ENCODE results near the gene OVCA2. TPM values are rescaled to one million over a fixed set of nuclear protein-coding genes. Genes with fewer than 3 reads are reported as not detected.

The OVCA2 gene
- total and polyA plus RNA-seq, 2 donors from 2014 or later: 22.9 to 63.6 TPM

DNA sequence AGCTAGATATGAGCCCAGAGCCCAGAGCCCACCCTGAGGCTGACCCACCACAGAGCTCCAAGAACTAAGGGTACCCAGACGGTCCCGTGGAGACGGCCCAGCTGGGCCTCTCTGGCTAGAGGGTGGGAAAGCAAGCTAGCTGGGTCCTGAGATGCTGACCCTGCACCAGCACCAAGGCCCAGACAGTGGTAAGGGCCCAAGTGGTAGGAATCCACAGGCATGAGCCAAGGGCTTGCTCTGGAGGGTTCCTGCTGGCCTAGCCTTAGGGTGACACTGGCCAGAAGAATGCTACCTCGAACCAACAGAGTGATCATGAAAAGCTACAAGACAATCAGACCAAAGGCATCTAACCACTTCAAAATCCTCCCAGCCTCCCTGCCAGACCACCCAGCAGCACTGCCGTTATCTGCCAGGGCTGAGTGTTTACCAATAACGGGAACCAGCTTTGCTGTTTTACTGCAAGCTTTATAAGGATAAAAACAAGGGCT is 26.3 kb downstream of the OVCA2 start:
- Histone ChIP-seq H3K36me3 (ENCODE audit: control insufficient read depth in 2 of 3, insufficient read depth in 3 of 3, low read length in 3 of 3) (peaks cover 0 to 6% (median 0%) of the 10 kb centered on the region in 3 donors), H3K9me3 (ENCODE audit: control insufficient read depth in 2 of 3, insufficient read depth in 1 of 3, low read length in 3 of 3) (no peaks in the 10 kb centered on the region), H3K9ac (ENCODE audit: low read length in 3 of 3) (no peak overlapping the region), H3K27ac (ENCODE audit: low read depth in 2 of 2, low read length in 2 of 2) (peak overlapping the region; percentile 60 to 71), H3K4me1 (ENCODE audit: control insufficient read depth in 2 of 3, insufficient read depth in 2 of 3, low read depth in 1 of 3, low read length in 3 of 3) (peaks cover 0 to 18% (median 7%) of the 10 kb centered on the region in 3 donors), H3K4me3 (ENCODE audit: low read length in 3 of 3) (no peak overlapping the region), H3K27me3 (ENCODE audit: control insufficient read depth, insufficient read depth, low read length) (no peaks in the 10 kb centered on the region)
- DNase-seq (peak in 2 of 5 donors; percentile 25 to 44), FAIRE-seq (no peak)
- TF ChIP-seq, protein P1, sequence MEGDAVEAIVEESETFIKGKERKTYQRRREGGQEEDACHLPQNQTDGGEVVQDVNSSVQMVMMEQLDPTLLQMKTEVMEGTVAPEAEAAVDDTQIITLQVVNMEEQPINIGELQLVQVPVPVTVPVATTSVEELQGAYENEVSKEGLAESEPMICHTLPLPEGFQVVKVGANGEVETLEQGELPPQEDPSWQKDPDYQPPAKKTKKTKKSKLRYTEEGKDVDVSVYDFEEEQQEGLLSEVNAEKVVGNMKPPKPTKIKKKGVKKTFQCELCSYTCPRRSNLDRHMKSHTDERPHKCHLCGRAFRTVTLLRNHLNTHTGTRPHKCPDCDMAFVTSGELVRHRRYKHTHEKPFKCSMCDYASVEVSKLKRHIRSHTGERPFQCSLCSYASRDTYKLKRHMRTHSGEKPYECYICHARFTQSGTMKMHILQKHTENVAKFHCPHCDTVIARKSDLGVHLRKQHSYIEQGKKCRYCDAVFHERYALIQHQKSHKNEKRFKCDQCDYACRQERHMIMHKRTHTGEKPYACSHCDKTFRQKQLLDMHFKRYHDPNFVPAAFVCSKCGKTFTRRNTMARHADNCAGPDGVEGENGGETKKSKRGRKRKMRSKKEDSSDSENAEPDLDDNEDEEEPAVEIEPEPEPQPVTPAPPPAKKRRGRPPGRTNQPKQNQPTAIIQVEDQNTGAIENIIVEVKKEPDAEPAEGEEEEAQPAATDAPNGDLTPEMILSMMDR (IDR thresholded peaks at IDR 0.05; ENCODE audit: borderline replicate concordance, extremely low read depth, insufficient read depth): no peak
- intact Hi-C loops (cut with DNase I): no loop called here

DNA sequence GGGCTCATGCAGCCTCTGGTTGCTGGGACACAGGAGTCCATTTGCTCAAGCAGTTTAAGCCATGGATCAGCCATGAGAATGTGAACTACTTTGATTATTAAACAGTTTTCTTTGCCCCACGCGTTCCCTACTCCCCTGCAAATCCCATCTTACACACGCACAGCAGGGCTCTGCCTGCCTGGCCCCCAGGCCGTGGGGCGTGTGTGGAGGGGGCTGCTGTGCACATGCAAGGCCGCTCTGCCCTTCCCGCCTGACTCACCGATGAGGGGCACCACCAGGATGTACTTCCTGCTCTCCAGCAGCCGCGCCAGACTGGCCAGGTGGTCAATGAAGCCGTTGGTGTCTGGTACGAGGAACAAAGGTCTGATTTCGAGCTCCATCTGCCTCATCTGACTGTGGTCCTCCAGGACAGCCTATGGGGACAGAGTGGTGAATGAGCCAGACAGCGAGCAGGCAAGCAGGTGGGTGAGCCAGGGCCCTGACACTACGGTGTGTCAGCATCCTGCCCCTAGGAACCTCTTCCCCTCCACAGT is 26.8 kb downstream of the OVCA2 start:
- DNase-seq: peak in 4 of 5 donors; percentile 8 to 79 (median 31)
- H3K27ac ChIP-seq (ENCODE audit: low read depth in 2 of 2, low read length in 2 of 2): no peak overlapping the region
- intact Hi-C loops (cut with DNase I): no loop called here
- no peak for FAIRE-seq
- peaks cover 0 to 18% (median 7%) of the 10 kb centered on the region in 3 donors for H3K4me1 ChIP-seq (ENCODE audit: control insufficient read depth in 2 of 3, insufficient read depth in 2 of 3, low read depth in 1 of 3, low read length in 3 of 3)
- no peaks in the 10 kb centered on the region for H3K27me3 ChIP-seq (ENCODE audit: control insufficient read depth, insufficient read depth, low read length)
- H3K9ac ChIP-seq (ENCODE audit: low read length in 3 of 3): no peak overlapping the region
- TF ChIP-seq, protein P1 (IDR thresholded peaks at IDR 0.05; ENCODE audit: borderline replicate concordance, extremely low read depth, insufficient read depth): no peak
- H3K4me3 ChIP-seq (ENCODE audit: low read length in 3 of 3): no peak overlapping the region
- no peaks in the 10 kb centered on the region for H3K9me3 ChIP-seq (ENCODE audit: control insufficient read depth in 2 of 3, insufficient read depth in 1 of 3, low read length in 3 of 3)
- peaks cover 0 to 6% (median 0%) of the 10 kb centered on the region in 3 donors for H3K36me3 ChIP-seq (ENCODE audit: control insufficient read depth in 2 of 3, insufficient read depth in 3 of 3, low read length in 3 of 3)

DNA sequence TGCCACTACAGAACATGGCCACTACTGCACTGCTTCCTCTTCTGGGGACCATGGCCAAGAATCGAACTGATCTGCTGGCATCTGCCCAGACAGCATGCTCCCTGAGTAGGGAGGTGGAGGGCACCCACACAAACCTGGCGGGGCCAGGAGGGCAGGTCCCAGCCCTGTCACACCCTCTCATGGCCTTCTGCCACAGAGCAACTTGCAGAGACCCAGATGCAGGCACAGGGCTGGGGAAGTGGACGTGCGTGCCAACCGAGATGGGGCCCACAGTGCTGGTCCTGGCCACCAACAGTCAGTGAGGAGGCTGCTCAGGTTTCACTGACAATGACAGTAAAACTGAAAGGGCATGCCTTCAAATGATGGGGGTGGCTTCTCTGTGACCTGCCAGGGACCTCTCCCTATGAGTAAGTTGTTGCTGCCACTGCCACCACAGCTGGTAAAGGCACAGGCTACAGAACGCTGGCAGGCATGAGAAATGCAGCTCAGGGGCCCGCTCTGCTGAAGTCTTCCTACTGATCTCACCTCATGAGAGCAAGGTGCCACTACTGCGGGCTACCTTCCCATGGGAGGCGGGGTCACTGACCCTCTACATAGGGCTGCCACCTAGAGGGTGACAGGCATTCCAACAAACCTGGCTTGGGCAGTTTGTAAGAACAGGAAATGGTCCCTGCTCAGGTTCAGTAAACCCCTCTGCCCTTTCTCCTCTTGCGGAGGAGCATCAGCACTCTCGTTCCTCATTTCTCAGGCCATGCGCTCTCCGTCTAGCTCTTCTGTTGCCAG is 28.6 kb downstream of the OVCA2 start:
- H3K27me3 ChIP-seq (ENCODE audit: control insufficient read depth, insufficient read depth, low read length): no peaks in the 10 kb centered on the region
- intact Hi-C loops (cut with DNase I): no loop called here

More for the DNA sequence above, 28.6 kb downstream of the OVCA2 start:
- Histone ChIP-seq H3K4me1 (ENCODE audit: control insufficient read depth in 2 of 3, insufficient read depth in 2 of 3, low read depth in 1 of 3, low read length in 3 of 3) (peaks cover 0 to 16% (median 7%) of the 10 kb centered on the region in 3 donors), H3K9me3 (ENCODE audit: control insufficient read depth in 2 of 3, insufficient read depth in 1 of 3, low read length in 3 of 3) (no peaks in the 10 kb centered on the region), H3K4me3 (ENCODE audit: low read length in 3 of 3) (no peak overlapping the region), H3K27ac (ENCODE audit: low read depth in 2 of 2, low read length in 2 of 2) (peak overlapping the region; percentile 83 to 90), H3K9ac (ENCODE audit: low read length in 3 of 3) (peak overlapping the region in 1 of 3 donors; percentile 23), H3K36me3 (ENCODE audit: control insufficient read depth in 2 of 3, insufficient read depth in 3 of 3, low read length in 3 of 3) (peaks cover 0 to 6% (median 0%) of the 10 kb centered on the region in 3 donors)
- FAIRE-seq (no peak), DNase-seq (peak in 3 of 5 donors; percentile 15 to 37 (median 21))
- TF ChIP-seq, protein P1 (IDR thresholded peaks at IDR 0.05; ENCODE audit: borderline replicate concordance, extremely low read depth, insufficient read depth): no peak
